ENCODE data around the gene SOX1. TPM values are rescaled to one million over a fixed set of nuclear protein-coding genes. Genes with fewer than 3 reads are reported as not detected.

The SOX1 gene
- total RNA-seq, 2 experiments from 2014 or later = not detected

DNA sequence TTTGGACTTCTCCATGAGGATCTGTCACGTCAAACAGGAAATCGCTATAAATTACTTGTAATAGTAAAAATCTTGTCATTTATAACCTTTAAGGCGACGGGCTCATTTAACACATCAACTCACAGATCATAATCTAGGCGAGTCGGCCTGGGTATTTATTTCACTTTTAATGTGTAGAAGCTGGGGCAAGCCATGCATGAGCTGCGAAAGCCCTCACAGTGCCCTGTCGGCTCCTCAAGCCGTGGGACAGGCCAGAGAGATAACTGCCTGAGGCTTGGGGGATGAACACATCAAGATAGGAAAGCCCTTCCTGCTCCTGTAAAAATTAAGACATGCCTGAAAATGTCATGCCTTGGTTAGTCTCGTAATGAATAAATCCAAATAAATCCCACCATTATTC, 30.8 kb downstream of the SOX1 start:
- CTCF ChIA-PET (ENCODE audit: unreplicated experiment) = no interaction called here
- TF ChIP-seq CTCF (conservative IDR thresholded peaks at IDR 0.05; ENCODE audit: low read length) = no peak
- no peak for TF ChIP-seq EZH2phosphoT487 (IDR thresholded peaks at IDR 0.05; ENCODE audit: borderline replicate concordance, low read depth, low read length)
- Histone ChIP-seq H3K79me2 (ENCODE audit: insufficient read depth, low read depth, low read length) (no peaks in the 10 kb centered on the region), H3K27ac (ENCODE audit: low read depth, low read length, poor library complexity, severe bottlenecking) (no peak overlapping the region), H3K4me3 (ENCODE audit: low read depth, low read length, poor library complexity, severe bottlenecking) (no peak overlapping the region), H3K9me3 (ENCODE audit: low read length) (no peaks in the 10 kb centered on the region), H4K20me1 (ENCODE audit: insufficient read depth, low read length) (no peaks in the 10 kb centered on the region), H3K4me1 (ENCODE audit: insufficient read depth, low read length, poor library complexity, severe bottlenecking) (no peaks in the 10 kb centered on the region), H3K9me2 (ENCODE audit: insufficient read depth, low read length) (no peaks in the 10 kb centered on the region), H3K36me3 (ENCODE audit: insufficient read depth, low read length) (no peaks in the 10 kb centered on the region), H3K4me2 (ENCODE audit: low read length) (no peak overlapping the region), H2AFZ (ENCODE audit: low read length) (no peak overlapping the region)
- no peak for DNase-seq (ENCODE audit: low spot score)
- intact Hi-C loops (cut with micrococcal nuclease; ENCODE audit: unreplicated experiment) = no loop called here
- no TSS peak for BruUV-seq (replicated peaks)
- POLR2A ChIA-PET = no interaction called here

- ChIA-PET CTCF (ENCODE audit: unreplicated experiment) (no interaction called here), POLR2A (no interaction called here)
- intact Hi-C loops (cut with micrococcal nuclease; ENCODE audit: unreplicated experiment) = no loop called here
- Histone ChIP-seq H2AFZ (ENCODE audit: low read length) (no peak overlapping the region), H3K4me2 (ENCODE audit: low read length) (no peak overlapping the region), H3K79me2 (ENCODE audit: insufficient read depth, low read depth, low read length) (no peaks in the 10 kb centered on the region), H3K4me3 (ENCODE audit: low read depth, low read length, poor library complexity, severe bottlenecking) (no peak overlapping the region), H3K27ac (ENCODE audit: low read depth, low read length, poor library complexity, severe bottlenecking) (no peak overlapping the region), H3K4me1 (ENCODE audit: insufficient read depth, low read length, poor library complexity, severe bottlenecking) (no peaks in the 10 kb centered on the region), H3K9me2 (ENCODE audit: insufficient read depth, low read length) (no peaks in the 10 kb centered on the region), H3K9me3 (ENCODE audit: low read length) (no peaks in the 10 kb centered on the region), H3K36me3 (ENCODE audit: insufficient read depth, low read length) (no peaks in the 10 kb centered on the region), H4K20me1 (ENCODE audit: insufficient read depth, low read length) (no peaks in the 10 kb centered on the region)
- no TSS peak for BruUV-seq (replicated peaks)
- no peak for TF ChIP-seq EZH2phosphoT487 (IDR thresholded peaks at IDR 0.05; ENCODE audit: borderline replicate concordance, low read depth, low read length)
- TF ChIP-seq CTCF (conservative IDR thresholded peaks at IDR 0.05; ENCODE audit: low read length) = no peak
- DNase-seq (ENCODE audit: low spot score) = no peak
Observed at GRCh38 chr13:112098699-112099098, 31.8 kb downstream of the SOX1 start.

GRCh38 chr13:112101360-112101930, 34.5 kb downstream of the SOX1 start:
- POLR2A ChIA-PET = no interaction called here
- no peak for TF ChIP-seq CTCF (conservative IDR thresholded peaks at IDR 0.05; ENCODE audit: low read length)
- TF ChIP-seq EZH2phosphoT487 (IDR thresholded peaks at IDR 0.05; ENCODE audit: borderline replicate concordance, low read depth, low read length) = no peak

More at GRCh38 chr13:112101360-112101930, 34.5 kb downstream of the SOX1 start:
- CTCF ChIA-PET (ENCODE audit: unreplicated experiment) = no interaction called here
- H3K79me2 ChIP-seq (ENCODE audit: insufficient read depth, low read depth, low read length) = no peaks in the 10 kb centered on the region
- no peaks in the 10 kb centered on the region for H3K9me3 ChIP-seq (ENCODE audit: low read length)
- H3K4me1 ChIP-seq (ENCODE audit: insufficient read depth, low read length, poor library complexity, severe bottlenecking) = no peaks in the 10 kb centered on the region
- no peak overlapping the region for H3K4me3 ChIP-seq (ENCODE audit: low read depth, low read length, poor library complexity, severe bottlenecking)
- H3K36me3 ChIP-seq (ENCODE audit: insufficient read depth, low read length) = no peaks in the 10 kb centered on the region
- no peak overlapping the region for H3K4me2 ChIP-seq (ENCODE audit: low read length)
- no peak for DNase-seq (ENCODE audit: low spot score)
- no peaks in the 10 kb centered on the region for H4K20me1 ChIP-seq (ENCODE audit: insufficient read depth, low read length)
- H3K9me2 ChIP-seq (ENCODE audit: insufficient read depth, low read length) = no peaks in the 10 kb centered on the region
- no peak overlapping the region for H2AFZ ChIP-seq (ENCODE audit: low read length)
- BruUV-seq (replicated peaks) = no TSS peak
- intact Hi-C loops (cut with micrococcal nuclease; ENCODE audit: unreplicated experiment) = no loop called here
- no peak overlapping the region for H3K27ac ChIP-seq (ENCODE audit: low read depth, low read length, poor library complexity, severe bottlenecking)

All from OCI-LY7 (cell line).